GM18951 (cell line): ENCODE results near the gene MS4A18.

Experiments used
- POLR2A ChIP-seq: IDR thresholded peaks from 4 replicates; pipeline ENCODE4 v1.6.1; 2011; ENCODE audit warnings: mild to moderate bottlenecking; ENCODE audit not compliant: insufficient read length, insufficient read depth; ENCODE audit errors: extremely low read depth
- in situ Hi-C: fragments of 300-500 bp; cut with MboI; formaldehyde crosslinking; loops from one replicate; pipeline ENCODE4 v1.12.0; 2022; ENCODE audit warnings: low sequenced_read_pairs, mixed read lengths, inconsistent platforms; ENCODE audit not compliant: unreplicated experiment

Gene MS4A18

DNA sequence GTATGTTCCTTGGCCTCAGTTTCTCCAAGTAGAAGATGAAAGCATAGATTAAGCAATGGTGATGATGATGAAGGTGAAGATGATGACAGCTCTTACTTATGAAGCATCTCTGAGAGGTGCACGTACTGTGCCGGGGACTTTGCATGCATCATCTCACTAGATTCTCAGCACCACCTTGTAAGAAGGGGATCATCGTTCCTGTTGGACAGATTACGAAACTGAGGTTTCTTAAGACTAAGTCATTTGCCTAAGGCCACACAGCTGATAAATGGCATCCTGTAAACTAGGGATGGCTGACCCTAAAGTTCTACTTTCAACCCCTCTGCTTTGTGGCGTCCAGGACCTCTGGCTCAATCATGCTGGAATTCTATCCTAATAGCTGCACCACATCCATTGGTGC lies 40.8 kb downstream of the MS4A18 start:
- no peak for TF ChIP-seq POLR2A
- in situ Hi-C loops = no loop called here

DNA sequence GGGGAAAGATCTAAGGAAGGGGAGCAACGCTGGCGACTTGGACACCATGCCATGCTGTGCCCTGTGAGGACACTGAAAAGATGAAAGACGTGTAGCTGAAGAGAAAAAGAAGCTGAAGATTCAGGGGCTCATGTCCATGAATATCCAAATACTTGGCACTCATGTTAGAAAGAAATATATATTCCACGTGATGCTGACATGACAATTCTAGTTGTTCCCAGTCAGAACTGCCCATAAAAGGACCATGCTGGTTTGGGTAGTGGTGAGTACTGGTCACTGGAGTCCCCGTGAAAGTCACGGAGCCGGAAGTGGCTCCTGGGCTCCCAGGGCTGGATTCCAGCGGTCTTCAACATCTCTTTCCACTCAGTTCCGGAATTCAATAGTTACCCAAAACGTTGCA lies 42.0 kb downstream of the MS4A18 start:
- no peak for TF ChIP-seq POLR2A
- in situ Hi-C loops = no loop called here

DNA sequence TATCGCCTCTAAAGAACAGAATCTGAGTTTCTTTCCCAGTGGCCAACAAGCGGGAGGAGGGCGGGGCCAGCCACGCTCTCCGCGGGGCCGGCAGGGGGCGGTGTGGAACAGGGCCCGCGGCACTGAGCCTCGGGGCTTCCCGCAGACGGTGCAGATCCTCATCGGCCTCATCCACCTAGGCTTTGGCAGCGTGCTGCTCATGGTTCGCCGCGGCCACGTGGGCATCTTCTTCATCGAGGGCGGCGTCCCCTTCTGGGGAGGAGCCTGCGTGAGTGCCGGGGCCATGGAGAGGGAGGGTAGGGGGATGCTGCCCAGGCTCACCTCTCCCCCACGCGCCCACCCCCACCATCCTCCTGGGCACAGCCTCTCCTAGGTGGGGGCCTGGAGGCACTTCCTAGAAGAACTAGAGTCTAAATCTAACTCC lies 42.9 kb downstream of the MS4A18 start:
- in situ Hi-C loops = no loop called here
- TF ChIP-seq POLR2A = no peak

DNA sequence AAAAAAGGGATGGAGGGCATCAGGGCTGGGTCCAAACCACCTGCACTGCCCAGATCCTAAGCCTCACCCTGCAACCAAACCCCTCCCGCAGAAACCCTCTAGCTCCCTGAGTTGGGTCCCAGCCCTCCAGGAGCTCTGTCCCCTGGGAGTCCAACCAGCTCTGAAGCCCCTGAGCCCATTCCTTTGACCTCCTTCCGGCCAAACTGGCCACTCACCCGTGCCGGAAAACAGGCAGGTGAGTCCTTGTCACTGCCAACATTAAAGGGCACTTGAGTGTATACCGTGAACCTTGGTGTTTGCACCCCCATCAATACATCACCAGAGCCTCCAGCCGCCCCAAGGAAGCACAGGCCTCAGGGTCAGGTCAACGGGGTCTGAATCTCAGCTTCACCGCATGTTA lies 43.7 kb downstream of the MS4A18 start:
- in situ Hi-C loops = no loop called here
- TF ChIP-seq POLR2A = no peak

DNA sequence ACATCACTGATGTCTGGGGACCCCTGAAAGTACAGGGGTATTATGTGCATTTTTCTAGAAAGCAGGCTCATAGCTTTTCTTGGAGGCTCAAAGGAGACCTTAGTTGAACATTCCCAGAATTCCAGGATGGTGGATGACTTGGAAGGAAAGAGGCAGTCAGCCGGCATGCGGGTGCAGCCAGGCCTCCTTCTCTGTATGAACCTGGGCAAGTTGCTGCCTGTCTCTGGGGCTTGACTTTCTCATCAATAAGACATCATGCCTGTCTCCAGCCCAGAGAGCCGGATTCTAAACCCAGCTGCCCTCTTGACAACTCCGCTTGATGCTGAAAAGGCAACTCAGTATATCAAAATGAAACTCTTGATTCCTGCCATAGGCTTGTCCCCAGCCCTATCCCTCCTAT lies 44.8 kb downstream of the MS4A18 start:
- in situ Hi-C loops = no loop called here

DNA sequence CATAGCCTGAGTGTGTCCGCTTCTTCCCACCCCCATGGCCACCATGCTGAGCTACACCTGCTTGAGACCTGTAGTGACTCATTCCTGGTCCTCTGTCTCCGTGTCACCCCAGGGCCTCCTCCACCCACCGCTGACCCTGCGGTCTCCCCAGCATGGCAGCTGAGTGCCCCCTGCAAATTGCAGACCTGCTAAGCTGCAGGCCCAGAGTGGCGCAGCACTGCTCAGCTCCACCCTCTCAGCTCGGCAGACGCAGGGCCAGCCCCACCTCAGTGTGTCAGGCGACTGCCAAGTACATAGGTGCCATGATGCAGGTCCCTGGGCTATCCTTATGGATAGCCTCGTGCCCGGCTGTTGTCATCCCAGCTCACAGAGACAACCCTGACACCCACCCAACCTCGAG lies 45.3 kb downstream of the MS4A18 start:
- no peak for TF ChIP-seq POLR2A
- in situ Hi-C loops = no loop called here

More for the DNA sequence above, 44.8 kb downstream of the MS4A18 start:
- no peak for TF ChIP-seq POLR2A

DNA sequence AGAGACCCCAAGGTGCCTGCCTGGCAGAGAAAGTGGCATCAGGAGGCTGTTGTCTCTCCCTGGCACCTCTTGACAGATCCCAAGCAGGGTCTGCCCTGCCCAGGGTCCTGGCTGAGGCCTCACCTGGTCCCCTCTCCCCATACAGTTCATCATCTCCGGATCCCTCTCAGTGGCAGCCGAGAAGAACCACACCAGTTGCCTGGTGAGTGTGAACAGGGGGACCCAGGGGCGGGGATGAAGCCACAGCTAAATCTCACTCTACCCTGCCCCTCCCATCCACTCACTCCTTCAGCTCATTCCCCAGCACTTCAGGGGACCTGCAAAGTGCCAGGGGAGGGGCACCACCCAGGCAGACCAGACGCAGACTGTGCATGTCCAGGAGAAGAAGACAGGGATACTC lies 46.6 kb downstream of the MS4A18 start:
- in situ Hi-C loops = no loop called here
- TF ChIP-seq POLR2A = no peak

DNA sequence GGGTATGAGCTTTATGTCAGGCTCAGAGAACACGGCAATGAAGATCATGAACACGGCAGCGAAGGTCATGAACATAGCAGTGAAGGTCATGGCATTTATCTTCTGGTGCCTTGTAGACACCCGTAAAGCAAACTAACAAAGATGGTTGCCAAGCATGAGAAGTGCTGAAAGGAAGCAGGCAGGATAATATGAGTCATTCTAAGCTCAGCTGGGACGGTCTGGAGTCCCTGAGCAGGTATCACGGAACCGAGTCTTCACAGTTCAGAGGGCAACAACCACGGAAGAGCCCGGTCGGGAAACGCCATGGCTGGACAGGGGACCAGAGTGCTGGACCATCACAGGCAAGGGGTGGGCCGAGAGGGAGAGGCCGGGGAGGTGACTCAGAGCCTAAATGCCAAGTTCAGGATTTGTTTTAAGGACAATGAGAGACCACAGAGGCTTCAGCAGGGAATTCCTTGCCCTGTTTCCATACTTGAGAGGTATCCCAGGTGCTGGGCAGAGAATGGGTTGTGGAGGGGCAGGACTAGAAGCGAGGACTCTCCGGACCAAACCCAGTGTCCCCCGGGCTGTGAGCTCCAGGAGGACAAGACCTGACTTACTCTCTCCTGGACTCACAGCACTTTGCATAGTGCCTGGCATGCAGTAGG lies 47.5 kb downstream of the MS4A18 start:
- in situ Hi-C loops = no loop called here
- TF ChIP-seq POLR2A = no peak

DNA sequence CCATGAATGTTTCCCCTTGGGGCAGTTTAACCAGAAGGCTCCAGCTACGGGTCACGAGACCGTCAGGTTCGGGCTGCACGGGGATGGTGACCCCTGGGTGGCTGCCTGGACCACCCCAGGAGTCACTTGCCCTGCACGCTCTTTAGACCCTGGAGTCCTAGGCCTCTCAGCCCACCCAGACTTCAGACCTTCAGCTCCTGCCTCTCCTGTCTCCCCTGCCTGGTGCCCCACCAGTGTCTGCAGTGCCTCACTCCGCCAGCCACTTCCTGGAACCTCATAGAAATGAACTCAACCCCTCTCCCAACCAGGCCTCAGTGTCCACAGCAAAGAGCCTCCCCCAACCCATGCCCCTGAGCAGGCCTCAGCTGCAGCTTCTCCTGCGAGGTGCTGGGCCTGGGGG lies 48.1 kb downstream of the MS4A18 start:
- in situ Hi-C loops = no loop called here
- TF ChIP-seq POLR2A = no peak

DNA sequence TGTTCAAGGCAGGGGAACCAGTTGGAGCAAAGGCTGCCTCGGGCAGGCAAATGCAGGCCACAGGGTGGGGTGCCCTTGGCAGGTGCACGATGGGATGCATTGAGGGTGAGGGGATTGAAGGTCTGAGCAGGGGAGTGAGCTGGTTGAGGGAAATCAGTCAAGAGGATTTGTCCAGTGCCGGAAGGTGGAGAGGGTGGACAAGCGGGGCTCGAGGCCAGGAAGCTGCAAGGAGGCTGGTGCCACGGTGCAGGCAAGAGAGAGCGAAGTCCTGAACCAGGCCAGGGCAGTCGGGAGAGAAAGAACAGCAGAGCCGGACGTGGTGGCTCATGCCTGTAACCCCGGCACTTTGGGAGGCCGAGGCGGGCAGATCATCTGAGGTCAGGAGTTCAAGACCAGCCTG lies 50.2 kb downstream of the MS4A18 start:
- in situ Hi-C loops = no loop called here
- no peak for TF ChIP-seq POLR2A

DNA sequence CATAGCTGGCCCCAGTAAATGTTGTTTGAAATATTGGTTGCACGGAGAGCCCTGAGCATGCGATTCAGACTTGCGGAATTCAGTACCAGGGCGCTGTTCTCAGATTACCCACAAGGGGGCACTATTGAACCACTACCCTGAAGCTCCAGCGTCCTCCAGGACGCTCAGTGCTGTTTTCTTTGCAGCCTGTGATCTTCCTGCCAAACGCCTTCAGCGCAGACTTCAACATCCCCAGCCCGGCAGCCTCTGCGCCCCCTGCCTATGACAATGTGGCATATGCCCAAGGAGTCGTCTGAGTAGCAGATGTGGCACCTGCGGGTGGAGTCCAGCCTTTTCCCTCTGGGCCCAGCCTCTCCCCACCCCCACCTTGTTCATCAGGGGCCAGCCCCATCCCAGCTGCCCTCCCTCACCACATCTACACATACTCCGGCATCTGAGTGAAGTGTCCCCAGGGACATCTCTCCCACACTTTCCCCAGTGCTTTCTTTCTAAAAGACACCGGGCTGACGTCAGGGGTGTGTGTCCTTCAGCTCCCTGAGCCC lies 51.0 kb downstream of the MS4A18 start:
- no peak for TF ChIP-seq POLR2A
- in situ Hi-C loops = no loop called here

DNA sequence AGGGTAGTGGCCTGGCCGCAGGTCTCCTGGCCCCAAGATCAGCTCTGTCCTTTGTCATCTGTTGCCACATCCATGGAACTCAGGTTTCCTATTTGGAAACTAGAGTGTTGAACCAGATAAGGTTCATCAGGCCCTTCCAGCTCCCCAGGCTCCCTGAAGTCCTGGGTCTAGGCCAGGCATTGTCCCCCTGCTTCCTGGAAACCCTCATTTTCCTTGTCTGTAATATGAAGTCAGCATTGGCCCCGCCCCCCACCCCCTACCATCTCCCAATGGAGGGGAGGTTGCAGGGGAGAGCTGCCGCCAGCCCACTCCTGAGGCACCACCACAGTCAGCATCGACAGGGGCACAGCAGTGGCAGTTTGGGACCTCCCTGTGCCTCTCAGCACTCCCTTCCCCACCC lies 51.6 kb downstream of the MS4A18 start:
- in situ Hi-C loops = no loop called here

DNA sequence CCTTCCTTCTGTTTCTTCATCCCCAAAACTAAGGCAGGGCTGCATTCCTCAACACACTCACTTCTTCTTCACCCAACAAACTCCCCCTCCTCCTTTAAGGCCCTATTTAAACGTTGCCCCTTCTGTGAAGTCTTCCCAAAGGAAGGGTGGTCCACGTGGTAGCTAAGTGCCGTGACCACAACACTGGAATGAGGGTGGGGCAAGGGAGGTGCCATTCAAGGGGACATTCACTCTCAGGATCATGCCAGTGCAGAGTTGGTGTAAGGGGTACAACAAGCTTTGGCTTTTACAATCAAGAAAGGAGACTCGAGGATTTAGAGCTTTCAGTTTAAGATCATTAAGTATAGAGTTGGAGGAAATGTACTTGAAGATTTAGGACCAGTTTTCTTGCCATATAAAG lies 52.6 kb downstream of the MS4A18 start:
- no peak for TF ChIP-seq POLR2A
- in situ Hi-C loops = no loop called here

More for the DNA sequence above, 51.6 kb downstream of the MS4A18 start:
- TF ChIP-seq POLR2A = no peak

DNA sequence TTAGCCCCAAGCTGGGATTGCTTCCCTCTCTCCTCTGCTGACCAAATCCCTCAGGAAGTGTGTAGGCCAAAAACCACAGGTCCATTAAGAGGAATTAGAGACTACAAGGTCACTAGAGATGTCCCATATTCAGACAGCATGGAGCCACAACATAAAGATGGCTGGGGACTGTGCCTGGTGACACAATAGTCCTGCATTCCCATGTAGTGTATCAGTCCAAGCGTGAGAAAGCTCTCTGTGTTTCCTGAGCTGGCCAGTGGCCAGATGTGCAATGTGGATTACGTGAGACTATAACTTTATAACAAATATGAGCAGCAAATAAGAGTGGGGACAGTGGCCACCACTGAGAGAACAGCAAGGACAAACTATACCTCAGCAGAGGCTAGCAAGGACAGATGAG lies 53.1 kb downstream of the MS4A18 start:
- in situ Hi-C loops = no loop called here
- no peak for TF ChIP-seq POLR2A
